Natural killer cell (primary cell): Measurements from ENCODE around the gene BAHCC1. TPM values are rescaled to one million over a fixed set of nuclear protein-coding genes. Genes with fewer than 3 reads are reported as not detected.

ENCODE experiments used
- ATAC-seq, 3 donors: fragments of 150-1000 bp in 2 of 3; fragments of 200-7000 bp in 1 of 3; cut with Tn5 transposase; 1 replicate in 1 of 3; 2 replicates in 2 of 3; pipeline ENCODE4 v1.10.0; 2021; ENCODE audit warnings: mild to moderate bottlenecking in 2 of 3, moderate library complexity in 2 of 3
- DNase-seq, 2 donors: peaks; one replicate each; pipeline versions ENCODE4 v3.0.0 to v3.0.0-alpha.2; 2013 to 2021; ENCODE audit warnings: mixed read lengths in 1 of 2
- H3K27ac ChIP-seq: one replicate; pipeline ENCODE4 v1.5.1; 2013; ENCODE audit warnings: mild to moderate bottlenecking, low read length
- H3K27me3 ChIP-seq: one replicate; pipeline ENCODE4 v1.6.1; 2013; ENCODE audit warnings: low read length; ENCODE audit not compliant: control insufficient read depth, insufficient read depth
- H3K36me3 ChIP-seq: one replicate; pipeline ENCODE4 v1.6.1; 2013; ENCODE audit warnings: low read length; ENCODE audit not compliant: control insufficient read depth, insufficient read depth
- H3K4me1 ChIP-seq: one replicate; pipeline ENCODE4 v1.6.1; 2013; ENCODE audit warnings: low read length; ENCODE audit not compliant: control insufficient read depth, insufficient read depth
- H3K4me3 ChIP-seq: one replicate; pipeline ENCODE4 v1.5.1; 2013; ENCODE audit warnings: low read length
- H3K9me3 ChIP-seq: one replicate; pipeline ENCODE4 v1.6.1; 2013; ENCODE audit warnings: low read length; ENCODE audit not compliant: control insufficient read depth, insufficient read depth
- H3K27ac Mint-ChIP-seq, 2 donors: one replicate each; pipeline ENCODE4 v1.8.0; 2022; ENCODE audit warnings: mild to moderate bottlenecking in 2 of 2, mixed read lengths in 2 of 2, moderate library complexity in 1 of 2
- H3K27me3 Mint-ChIP-seq, 2 donors: one replicate each; pipeline ENCODE4 v1.8.0; 2022; ENCODE audit warnings: low read depth in 2 of 2, mixed read lengths in 2 of 2
- H3K36me3 Mint-ChIP-seq: one replicate; pipeline ENCODE4 v1.8.0; 2022; ENCODE audit warnings: mixed read lengths
- H3K4me1 Mint-ChIP-seq, 2 donors: one replicate each; pipeline ENCODE4 v1.8.0; 2022; ENCODE audit warnings: mixed read lengths in 2 of 2
- H3K4me3 Mint-ChIP-seq: one replicate; pipeline ENCODE4 v1.8.0; 2022; ENCODE audit warnings: mild to moderate bottlenecking, moderate library complexity, mixed read lengths
- H3K9me3 Mint-ChIP-seq, 2 donors: one replicate each; pipeline ENCODE4 v1.8.0; 2022; ENCODE audit warnings: mixed read lengths in 2 of 2
- WGBS: methylation state at CpG from one replicate; pipeline ENCODE4 v1.1.7; 2013; ENCODE audit warnings: missing lambda C conversion rate; ENCODE audit not compliant: insufficient coverage; 5-methylcytosine and 5-hydroxymethylcytosine counted together
- intact Hi-C: fragments of 100-400 bp; cut with micrococcal nuclease; formaldehyde crosslinking; loops from one replicate; pipeline ENCODE4 v1.14.2; 2022
- total RNA-seq, 4 donors: library from RNA; stranded (reverse); fragments of 120-200 nt in 1 of 4; gene quantifications; one replicate each; pipeline versions ENCODE4 v1.2.3 to v1.2.4, GENCODE V29; 2013 to 2022
- TF ChIP-seq, protein P1 (sequence below): fragments of 200-600 bp; IDR thresholded peaks from one replicate; pipeline ENCODE4 v1.8.0; 2022; ENCODE audit warnings: antibody characterized with exemption

Gene BAHCC1
- total RNA-seq, 3 donors from 2014 or later (not counting 1 experiment from before 2014, with no cell fraction given) = 2.9 to 17.3 (median 5.7) TPM

DNA sequence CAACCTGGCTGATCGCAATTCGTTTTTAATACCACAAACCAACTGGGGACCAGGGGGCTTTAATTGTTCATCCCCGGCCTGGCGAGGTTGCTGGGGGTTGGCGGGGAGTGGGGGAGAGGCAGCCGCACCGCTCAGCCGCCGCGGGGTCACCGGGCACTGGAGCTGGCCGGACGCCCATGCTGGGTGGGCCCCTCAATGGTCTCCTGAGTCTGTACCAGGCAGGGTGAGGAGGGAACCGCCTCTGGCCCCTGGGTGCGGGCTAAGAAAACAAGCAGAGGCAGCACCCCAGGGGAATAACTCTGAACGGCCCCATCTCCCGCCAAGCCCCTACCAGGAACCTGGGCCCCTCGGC lies 73.5 kb downstream of the BAHCC1 start:
- Mint-ChIP-seq H3K27me3 (peaks cover 0 to 6% of the 10 kb centered on the region in 2 donors), H3K9me3 (no peaks in the 10 kb centered on the region), H3K4me1 (no peaks in the 10 kb centered on the region), H3K36me3 (no peaks in the 10 kb centered on the region), H3K27ac (no peak overlapping the region), H3K4me3 (no peak overlapping the region)
- 87% methylated on average over 18 of the region's 18 CpGs for WGBS
- no peak overlapping the region for H3K4me3 ChIP-seq
- no peaks in the 10 kb centered on the region for H3K9me3 ChIP-seq
- H3K4me1 ChIP-seq = no peaks in the 10 kb centered on the region
- H3K27ac ChIP-seq = no peak overlapping the region
- ATAC-seq (no peak), DNase-seq (no peak)
- no peaks in the 10 kb centered on the region for H3K36me3 ChIP-seq
- intact Hi-C loops = no loop called here
- H3K27me3 ChIP-seq = no peaks in the 10 kb centered on the region
- TF ChIP-seq, protein P1, sequence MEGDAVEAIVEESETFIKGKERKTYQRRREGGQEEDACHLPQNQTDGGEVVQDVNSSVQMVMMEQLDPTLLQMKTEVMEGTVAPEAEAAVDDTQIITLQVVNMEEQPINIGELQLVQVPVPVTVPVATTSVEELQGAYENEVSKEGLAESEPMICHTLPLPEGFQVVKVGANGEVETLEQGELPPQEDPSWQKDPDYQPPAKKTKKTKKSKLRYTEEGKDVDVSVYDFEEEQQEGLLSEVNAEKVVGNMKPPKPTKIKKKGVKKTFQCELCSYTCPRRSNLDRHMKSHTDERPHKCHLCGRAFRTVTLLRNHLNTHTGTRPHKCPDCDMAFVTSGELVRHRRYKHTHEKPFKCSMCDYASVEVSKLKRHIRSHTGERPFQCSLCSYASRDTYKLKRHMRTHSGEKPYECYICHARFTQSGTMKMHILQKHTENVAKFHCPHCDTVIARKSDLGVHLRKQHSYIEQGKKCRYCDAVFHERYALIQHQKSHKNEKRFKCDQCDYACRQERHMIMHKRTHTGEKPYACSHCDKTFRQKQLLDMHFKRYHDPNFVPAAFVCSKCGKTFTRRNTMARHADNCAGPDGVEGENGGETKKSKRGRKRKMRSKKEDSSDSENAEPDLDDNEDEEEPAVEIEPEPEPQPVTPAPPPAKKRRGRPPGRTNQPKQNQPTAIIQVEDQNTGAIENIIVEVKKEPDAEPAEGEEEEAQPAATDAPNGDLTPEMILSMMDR = no peak

DNA sequence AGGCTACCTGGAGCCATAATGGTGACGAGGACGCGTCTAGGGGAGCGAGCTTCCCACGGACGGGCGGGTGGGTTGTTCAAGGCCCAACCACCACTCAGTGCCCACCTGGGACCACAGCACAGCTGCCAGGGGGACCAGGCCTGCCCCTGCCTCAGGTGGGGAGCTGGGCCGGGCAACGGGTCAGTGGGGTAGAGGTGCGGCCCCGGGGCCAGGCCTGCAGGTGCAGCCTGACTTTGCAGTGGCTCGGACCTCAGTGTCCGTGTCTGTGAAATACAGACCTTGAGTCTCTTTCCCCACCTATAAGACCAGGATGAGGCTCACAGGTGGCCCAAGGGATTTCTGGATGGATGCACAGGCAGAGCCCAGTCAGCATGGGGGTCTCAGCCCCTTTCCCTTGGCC lies 74.0 kb downstream of the BAHCC1 start:
- Mint-ChIP-seq H3K27me3 (peaks cover 0 to 2% of the 10 kb centered on the region in 2 donors), H3K9me3 (no peaks in the 10 kb centered on the region), H3K36me3 (no peaks in the 10 kb centered on the region), H3K4me3 (no peak overlapping the region), H3K4me1 (no peaks in the 10 kb centered on the region), H3K27ac (no peak overlapping the region)
- Histone ChIP-seq H3K27me3 (no peaks in the 10 kb centered on the region), H3K4me1 (no peaks in the 10 kb centered on the region), H3K27ac (no peak overlapping the region), H3K9me3 (no peaks in the 10 kb centered on the region), H3K4me3 (no peak overlapping the region), H3K36me3 (no peaks in the 10 kb centered on the region)
- DNase-seq (no peak), ATAC-seq (no peak)
- intact Hi-C loops = no loop called here
- whole genome bisulfite sequencing = 91% methylated on average over 13 of the region's 13 CpGs
- TF ChIP-seq, protein P1 = no peak

DNA sequence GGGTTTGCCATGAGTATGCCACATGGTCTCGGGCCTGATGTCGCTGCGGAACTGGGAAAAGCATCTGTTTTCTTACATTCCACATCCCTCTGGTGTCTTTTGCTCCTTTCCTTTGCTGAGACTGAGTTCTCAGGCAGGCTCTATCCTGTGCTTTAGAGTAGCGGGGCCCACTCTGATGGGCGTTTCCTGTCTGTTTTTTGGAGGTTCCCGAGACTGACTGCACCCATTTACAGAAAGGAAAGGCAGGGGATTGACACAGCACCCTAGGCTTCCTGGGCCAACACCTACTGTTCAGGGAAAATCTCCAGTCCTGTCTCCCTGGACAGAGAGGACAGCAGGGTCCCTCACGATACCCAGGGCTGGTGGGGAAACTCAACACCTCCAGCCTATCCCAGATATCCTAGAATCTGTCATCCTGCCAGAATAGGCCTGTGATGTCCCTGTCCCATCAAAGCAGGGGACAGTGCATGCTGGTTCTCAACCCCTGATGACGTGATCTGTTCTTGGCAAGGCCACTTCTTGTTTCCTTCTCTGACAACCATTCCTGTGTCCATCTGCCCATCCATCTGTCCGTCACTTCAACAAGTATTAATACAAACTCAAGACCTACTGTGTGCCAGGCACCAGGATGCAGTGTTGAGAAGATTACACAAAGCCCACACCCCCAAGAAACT lies 75.2 kb downstream of the BAHCC1 start:
- Mint-ChIP-seq H3K36me3 (no peaks in the 10 kb centered on the region), H3K27ac (no peak overlapping the region), H3K4me3 (no peak overlapping the region), H3K4me1 (no peaks in the 10 kb centered on the region), H3K9me3 (no peaks in the 10 kb centered on the region), H3K27me3 (no peaks in the 10 kb centered on the region)
- DNase-seq (no peak), ATAC-seq (no peak)
- no peaks in the 10 kb centered on the region for H3K27me3 ChIP-seq
- 84% methylated on average over 9 of the region's 9 CpGs for WGBS
- intact Hi-C loops = no loop called here
- H3K9me3 ChIP-seq = no peaks in the 10 kb centered on the region
- no peaks in the 10 kb centered on the region for H3K36me3 ChIP-seq
- H3K4me3 ChIP-seq = no peak overlapping the region
- TF ChIP-seq, protein P1 = no peak
- no peak overlapping the region for H3K27ac ChIP-seq
- no peaks in the 10 kb centered on the region for H3K4me1 ChIP-seq
